Thyroid gland (tissue), 4 donors: ENCODE data around the gene IFT43.

Source experiments
- POLR2A ChIP-seq, 2 donors: fragments of 450-650 bp; IDR thresholded peaks; one replicate each; pipeline ENCODE4 v1.6.1; 2017; ENCODE audit warnings: antibody characterized with exemption in 2 of 2, mild to moderate bottlenecking in 2 of 2, moderate library complexity in 1 of 2
- TF ChIP-seq, protein P1 (sequence below), 6 experiments: fragments of 200-600 bp in 3 of 6; fragments of 450-650 bp in 3 of 6; sonication (generic) in 3 of 6; IDR thresholded peaks; one replicate each; pipeline ENCODE4 v1.5.1; 2016 to 2019; ENCODE audit warnings: antibody characterized with exemption in 6 of 6, mild to moderate bottlenecking in 2 of 6, inconsistent platforms in 1 of 6, moderate library complexity in 1 of 6

DNA sequence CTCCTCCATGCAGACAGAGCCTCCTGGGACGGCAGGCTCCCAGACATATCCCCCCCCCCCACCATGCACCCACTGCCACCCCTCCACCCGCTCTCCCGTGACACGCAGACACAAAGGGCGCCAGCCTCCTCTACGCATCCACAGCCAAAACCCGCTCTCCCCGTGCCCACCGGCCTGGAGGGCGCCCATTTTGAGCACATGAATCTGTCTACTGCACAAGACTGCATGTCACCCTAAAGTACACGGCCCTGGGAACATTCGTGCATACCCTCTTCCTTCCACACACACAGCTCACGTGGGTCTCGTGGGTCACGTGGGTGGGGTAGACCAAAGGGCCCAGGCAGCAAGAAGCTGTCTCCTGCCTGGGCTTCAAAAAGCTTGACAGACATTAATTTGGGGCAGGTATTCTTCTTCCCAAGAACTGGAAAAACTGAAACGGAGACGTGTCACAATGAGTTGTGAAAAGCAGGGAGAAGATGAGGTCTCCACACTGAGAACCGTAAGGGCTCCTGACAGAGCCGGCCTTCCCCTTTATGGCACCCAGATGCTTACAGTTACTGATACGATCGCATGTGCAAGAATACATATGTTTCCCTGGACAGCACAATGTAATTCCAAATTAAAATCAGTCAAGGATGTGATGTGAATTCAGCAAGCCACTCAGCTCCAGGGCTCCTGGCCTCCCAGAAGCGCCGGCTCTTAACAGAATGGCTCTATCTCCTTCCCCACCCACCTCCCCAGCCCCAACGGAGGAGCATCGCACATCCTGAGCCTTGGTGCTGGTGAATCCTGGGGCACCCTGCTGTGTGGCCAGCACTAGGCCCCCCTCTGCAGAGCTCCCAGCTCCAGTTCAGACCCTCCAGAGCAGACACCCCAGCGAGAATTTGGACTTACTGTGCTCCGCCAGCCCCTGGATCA lies 5.7 kb upstream of the IFT43 start:
- TF ChIP-seq, protein P1, sequence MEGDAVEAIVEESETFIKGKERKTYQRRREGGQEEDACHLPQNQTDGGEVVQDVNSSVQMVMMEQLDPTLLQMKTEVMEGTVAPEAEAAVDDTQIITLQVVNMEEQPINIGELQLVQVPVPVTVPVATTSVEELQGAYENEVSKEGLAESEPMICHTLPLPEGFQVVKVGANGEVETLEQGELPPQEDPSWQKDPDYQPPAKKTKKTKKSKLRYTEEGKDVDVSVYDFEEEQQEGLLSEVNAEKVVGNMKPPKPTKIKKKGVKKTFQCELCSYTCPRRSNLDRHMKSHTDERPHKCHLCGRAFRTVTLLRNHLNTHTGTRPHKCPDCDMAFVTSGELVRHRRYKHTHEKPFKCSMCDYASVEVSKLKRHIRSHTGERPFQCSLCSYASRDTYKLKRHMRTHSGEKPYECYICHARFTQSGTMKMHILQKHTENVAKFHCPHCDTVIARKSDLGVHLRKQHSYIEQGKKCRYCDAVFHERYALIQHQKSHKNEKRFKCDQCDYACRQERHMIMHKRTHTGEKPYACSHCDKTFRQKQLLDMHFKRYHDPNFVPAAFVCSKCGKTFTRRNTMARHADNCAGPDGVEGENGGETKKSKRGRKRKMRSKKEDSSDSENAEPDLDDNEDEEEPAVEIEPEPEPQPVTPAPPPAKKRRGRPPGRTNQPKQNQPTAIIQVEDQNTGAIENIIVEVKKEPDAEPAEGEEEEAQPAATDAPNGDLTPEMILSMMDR (IDR thresholded peaks at IDR 0.05), result no peak
- no peak for TF ChIP-seq POLR2A (IDR thresholded peaks at IDR 0.05)
